ENCODE measurements around the gene CFAP77.
"Not testable (repeated sequence)": the region's sequence is repeated elsewhere in the genome, so short reads cannot be mapped to it uniquely, and the experiment has no call there.

CFAP77 gene

GRCh38 chr9:132409828-132410528 is at the start of gene CFAP77:
Gene CFAP77 (plus strand): TSS chr9:132410211. CDS start chr9:132410272, 61 bp downstream.
- H3K4me1 ChIP-seq (ENCODE audit: insufficient read depth, low read length): peaks cover 34% of the 10 kb centered on the region
- H2AFZ ChIP-seq (ENCODE audit: low read depth, low read length): peak within 1 kb of the TSS; percentile 94
- H3K4me3 ChIP-seq (ENCODE audit: low read length): peak within 1 kb of the TSS; percentile 47
- H3K9me3 ChIP-seq (ENCODE audit: low read length): no peaks in the 10 kb centered on the region
- no peaks in the 10 kb centered on the region for H3K36me3 ChIP-seq (ENCODE audit: insufficient read depth, low read length)
- H3K27me3 ChIP-seq (ENCODE audit: insufficient read depth, low read length): peaks cover 36% of the 10 kb centered on the region

GRCh38 chr9:132364068-132364467 is 45.9 kb upstream of the CFAP77 start:
- Histone ChIP-seq H2AFZ (ENCODE audit: low read depth, low read length) (no peak overlapping the region), H3K4me1 (ENCODE audit: insufficient read depth, low read length) (no peaks in the 10 kb centered on the region), H3K27me3 (ENCODE audit: insufficient read depth, low read length) (no peaks in the 10 kb centered on the region), H3K9me3 (ENCODE audit: low read length) (no peaks in the 10 kb centered on the region), H3K36me3 (ENCODE audit: insufficient read depth, low read length) (no peaks in the 10 kb centered on the region), H3K4me3 (ENCODE audit: low read length) (no peak overlapping the region)

GRCh38 chr9:132365986-132366385 is 44.0 kb upstream of the CFAP77 start:
- Histone ChIP-seq H3K9me3 (ENCODE audit: low read length) (no peaks in the 10 kb centered on the region), H3K27me3 (ENCODE audit: insufficient read depth, low read length) (no peaks in the 10 kb centered on the region), H3K4me3 (ENCODE audit: low read length) (no peak overlapping the region), H2AFZ (ENCODE audit: low read depth, low read length) (no peak overlapping the region), H3K4me1 (ENCODE audit: insufficient read depth, low read length) (no peaks in the 10 kb centered on the region), H3K36me3 (ENCODE audit: insufficient read depth, low read length) (no peaks in the 10 kb centered on the region)

- H2AFZ ChIP-seq (ENCODE audit: low read depth, low read length): no peak overlapping the region
- H3K4me1 ChIP-seq (ENCODE audit: insufficient read depth, low read length): no peaks in the 10 kb centered on the region
- no peak overlapping the region for H3K4me3 ChIP-seq (ENCODE audit: low read length)
- H3K27me3 ChIP-seq (ENCODE audit: insufficient read depth, low read length): no peaks in the 10 kb centered on the region
- H3K36me3 ChIP-seq (ENCODE audit: insufficient read depth, low read length): no peaks in the 10 kb centered on the region
- H3K9me3 ChIP-seq (ENCODE audit: low read length): no peaks in the 10 kb centered on the region
These were observed 43.5 kb upstream of the CFAP77 start for GRCh38 chr9:132366481-132366880.

- H3K36me3 ChIP-seq (ENCODE audit: insufficient read depth, low read length): no peaks in the 10 kb centered on the region
- H3K9me3 ChIP-seq (ENCODE audit: low read length): no peaks in the 10 kb centered on the region
- no peak overlapping the region for H2AFZ ChIP-seq (ENCODE audit: low read depth, low read length)
- no peak overlapping the region for H3K4me3 ChIP-seq (ENCODE audit: low read length)
- no peaks in the 10 kb centered on the region for H3K4me1 ChIP-seq (ENCODE audit: insufficient read depth, low read length)
- H3K27me3 ChIP-seq (ENCODE audit: insufficient read depth, low read length): no peaks in the 10 kb centered on the region
These were observed 42.2 kb upstream of the CFAP77 start for GRCh38 chr9:132367613-132368313.

- no peaks in the 10 kb centered on the region for H3K27me3 ChIP-seq (ENCODE audit: insufficient read depth, low read length)
- no peaks in the 10 kb centered on the region for H3K36me3 ChIP-seq (ENCODE audit: insufficient read depth, low read length)
- no peaks in the 10 kb centered on the region for H3K9me3 ChIP-seq (ENCODE audit: low read length)
- no peak overlapping the region for H2AFZ ChIP-seq (ENCODE audit: low read depth, low read length)
- no peaks in the 10 kb centered on the region for H3K4me1 ChIP-seq (ENCODE audit: insufficient read depth, low read length)
- H3K4me3 ChIP-seq (ENCODE audit: low read length): no peak overlapping the region
These were observed 40.6 kb upstream of the CFAP77 start for GRCh38 chr9:132369421-132369820.

GRCh38 chr9:132370592-132370991 is 39.4 kb upstream of the CFAP77 start:
- Histone ChIP-seq H3K36me3 (ENCODE audit: insufficient read depth, low read length) (peaks cover 7% of the 10 kb centered on the region), H3K9me3 (ENCODE audit: low read length) (no peaks in the 10 kb centered on the region), H3K4me1 (ENCODE audit: insufficient read depth, low read length) (no peaks in the 10 kb centered on the region), H3K4me3 (ENCODE audit: low read length) (no peak overlapping the region), H2AFZ (ENCODE audit: low read depth, low read length) (no peak overlapping the region), H3K27me3 (ENCODE audit: insufficient read depth, low read length) (no peaks in the 10 kb centered on the region)

GRCh38 chr9:132372177-132373095 is 37.6 kb upstream of the CFAP77 start:
- H3K27me3 ChIP-seq (ENCODE audit: insufficient read depth, low read length): no peaks in the 10 kb centered on the region

GRCh38 chr9:132377769-132378168 is 32.2 kb upstream of the CFAP77 start:
- H3K36me3 ChIP-seq (ENCODE audit: insufficient read depth, low read length): peaks cover 68% of the 10 kb centered on the region
- H3K4me1 ChIP-seq (ENCODE audit: insufficient read depth, low read length); H2AFZ ChIP-seq (ENCODE audit: low read depth, low read length); H3K9me3 ChIP-seq (ENCODE audit: low read length); H3K27me3 ChIP-seq (ENCODE audit: insufficient read depth, low read length); H3K4me3 ChIP-seq (ENCODE audit: low read length): not testable (repeated sequence)

More at GRCh38 chr9:132372177-132373095, 37.6 kb upstream of the CFAP77 start:
- no peak overlapping the region for H2AFZ ChIP-seq (ENCODE audit: low read depth, low read length)
- peaks cover 25% of the 10 kb centered on the region for H3K36me3 ChIP-seq (ENCODE audit: insufficient read depth, low read length)
- H3K9me3 ChIP-seq (ENCODE audit: low read length): no peaks in the 10 kb centered on the region
- H3K4me1 ChIP-seq (ENCODE audit: insufficient read depth, low read length): no peaks in the 10 kb centered on the region
- H3K4me3 ChIP-seq (ENCODE audit: low read length): no peak overlapping the region

- peaks cover 73% of the 10 kb centered on the region for H3K36me3 ChIP-seq (ENCODE audit: insufficient read depth, low read length)
- not testable (repeated sequence) for H2AFZ ChIP-seq (ENCODE audit: low read depth, low read length); H3K27me3 ChIP-seq (ENCODE audit: insufficient read depth, low read length); H3K4me1 ChIP-seq (ENCODE audit: insufficient read depth, low read length); H3K9me3 ChIP-seq (ENCODE audit: low read length); H3K4me3 ChIP-seq (ENCODE audit: low read length)
These were observed 31.6 kb upstream of the CFAP77 start for GRCh38 chr9:132378416-132378815.

GRCh38 chr9:132381966-132382541 is 28.0 kb upstream of the CFAP77 start:
- Histone ChIP-seq H3K36me3 (ENCODE audit: insufficient read depth, low read length) (peaks cover 83% of the 10 kb centered on the region), H3K9me3 (ENCODE audit: low read length) (peaks cover 6% of the 10 kb centered on the region), H3K4me1 (ENCODE audit: insufficient read depth, low read length) (no peaks in the 10 kb centered on the region), H3K27me3 (ENCODE audit: insufficient read depth, low read length) (no peaks in the 10 kb centered on the region), H3K4me3 (ENCODE audit: low read length) (no peak overlapping the region), H2AFZ (ENCODE audit: low read depth, low read length) (no peak overlapping the region)

- Histone ChIP-seq H3K9me3 (ENCODE audit: low read length) (peaks cover 1% of the 10 kb centered on the region), H2AFZ (ENCODE audit: low read depth, low read length) (no peak overlapping the region), H3K4me1 (ENCODE audit: insufficient read depth, low read length) (no peaks in the 10 kb centered on the region), H3K4me3 (ENCODE audit: low read length) (no peak overlapping the region), H3K36me3 (ENCODE audit: insufficient read depth, low read length) (peaks cover 82% of the 10 kb centered on the region), H3K27me3 (ENCODE audit: insufficient read depth, low read length) (no peaks in the 10 kb centered on the region)
These were observed 26.5 kb upstream of the CFAP77 start for GRCh38 chr9:132383462-132383883.
